Peyer's patch (tissue), 4 donors: ENCODE data around the gene PTPRK.

Experiments
- POLR2A ChIP-seq, 2 donors: fragments of 450-650 bp; IDR thresholded peaks; one replicate each; pipeline ENCODE4 v1.5.1; 2017; ENCODE audit warnings: antibody characterized with exemption in 2 of 2, mild to moderate bottlenecking in 2 of 2, moderate library complexity in 2 of 2
- TF ChIP-seq, protein P1 (sequence below), 6 experiments: fragments of 450-650 bp in 4 of 6; fragments of 200-600 bp in 2 of 6; sonication (generic) in 1 of 6; IDR thresholded peaks; one replicate each; pipeline ENCODE4 v1.5.1; 2017 to 2019; ENCODE audit warnings: antibody characterized with exemption in 6 of 6, mild to moderate bottlenecking in 3 of 6, moderate library complexity in 1 of 6

- TF ChIP-seq, protein P1, sequence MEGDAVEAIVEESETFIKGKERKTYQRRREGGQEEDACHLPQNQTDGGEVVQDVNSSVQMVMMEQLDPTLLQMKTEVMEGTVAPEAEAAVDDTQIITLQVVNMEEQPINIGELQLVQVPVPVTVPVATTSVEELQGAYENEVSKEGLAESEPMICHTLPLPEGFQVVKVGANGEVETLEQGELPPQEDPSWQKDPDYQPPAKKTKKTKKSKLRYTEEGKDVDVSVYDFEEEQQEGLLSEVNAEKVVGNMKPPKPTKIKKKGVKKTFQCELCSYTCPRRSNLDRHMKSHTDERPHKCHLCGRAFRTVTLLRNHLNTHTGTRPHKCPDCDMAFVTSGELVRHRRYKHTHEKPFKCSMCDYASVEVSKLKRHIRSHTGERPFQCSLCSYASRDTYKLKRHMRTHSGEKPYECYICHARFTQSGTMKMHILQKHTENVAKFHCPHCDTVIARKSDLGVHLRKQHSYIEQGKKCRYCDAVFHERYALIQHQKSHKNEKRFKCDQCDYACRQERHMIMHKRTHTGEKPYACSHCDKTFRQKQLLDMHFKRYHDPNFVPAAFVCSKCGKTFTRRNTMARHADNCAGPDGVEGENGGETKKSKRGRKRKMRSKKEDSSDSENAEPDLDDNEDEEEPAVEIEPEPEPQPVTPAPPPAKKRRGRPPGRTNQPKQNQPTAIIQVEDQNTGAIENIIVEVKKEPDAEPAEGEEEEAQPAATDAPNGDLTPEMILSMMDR (IDR thresholded peaks at IDR 0.05), result no peak
- TF ChIP-seq POLR2A (IDR thresholded peaks at IDR 0.05), result no peak
Measured at GRCh38 chr6:128316258-128316929, 204.0 kb downstream of the PTPRK start.
